Caco-2 (cell line): ENCODE results near the gene MAN1B1. TPM values are rescaled to one million over a fixed set of nuclear protein-coding genes. Genes with fewer than 3 reads are reported as not detected.

Experiments used
- BruUV-seq: library from RNA; stranded (reverse); fragments of 400-500 nt; replicated peaks from 2 replicates; lab custom pipeline; 2021; lab: Mats Ljungman, UMichigan
- CTCF ChIA-PET: fragments of 300-600 bp; sonication (Branson Sonifier 250); formaldehyde crosslinking; loops from one replicate; lab custom pipeline; 2022; ENCODE audit warnings: antibody characterized with exemption; lab: Charles Lee
- POLR2A ChIA-PET: fragments of 300-600 bp; sonication (Branson Sonifier 250); formaldehyde crosslinking; loops from one replicate; lab custom pipeline; 2022; ENCODE audit warnings: antibody characterized with exemption; lab: Charles Lee
- DNase-seq, 2 experiments: peaks; one replicate each; pipeline versions ENCODE4 v3.0.0 to v3.0.0-alpha.2; 2020 to 2022
- H3K27me3 ChIP-seq: replicated peaks from 2 replicates; pipeline ENCODE4 v1.6.0; 2011; ENCODE audit warnings: low read length; ENCODE audit not compliant: control insufficient read depth, insufficient read depth
- H3K36me3 ChIP-seq: 2 replicates; pipeline ENCODE4 v1.5.1; 2011; ENCODE audit warnings: low read length; ENCODE audit not compliant: control insufficient read depth, insufficient read depth
- H3K4me1 ChIP-seq: fragments of 250-450 bp; sonication (Bioruptor Pico); 2 replicates; pipeline ENCODE4 v1.5.1; 2020; ENCODE audit warnings: mild to moderate bottlenecking
- H3K4me3 ChIP-seq: 2 replicates; pipeline ENCODE4 v1.5.1; 2011; ENCODE audit warnings: low read depth, mild to moderate bottlenecking, control low read depth, low read length
- H3K9me3 ChIP-seq: fragments of 250-450 bp; sonication (Bioruptor Pico); 2 replicates; pipeline ENCODE4 v1.5.1; 2020; ENCODE audit warnings: mild to moderate bottlenecking, moderate library complexity
- H3K27ac Mint-ChIP-seq: one replicate; pipeline ENCODE4 v1.8.0; 2022; ENCODE audit warnings: mixed read lengths; ENCODE audit not compliant: unreplicated experiment
- H3K27me3 Mint-ChIP-seq: one replicate; pipeline ENCODE4 v1.8.0; 2022; ENCODE audit warnings: mixed read lengths; ENCODE audit not compliant: insufficient read depth, unreplicated experiment
- H3K36me3 Mint-ChIP-seq: one replicate; pipeline ENCODE4 v1.8.0; 2022; ENCODE audit warnings: mild to moderate bottlenecking, mixed read lengths; ENCODE audit not compliant: insufficient read depth, unreplicated experiment
- H3K4me1 Mint-ChIP-seq: one replicate; pipeline ENCODE4 v1.8.0; 2022; ENCODE audit warnings: low read depth, mixed read lengths; ENCODE audit not compliant: unreplicated experiment
- H3K4me3 Mint-ChIP-seq: one replicate; pipeline ENCODE4 v1.8.0; 2022; ENCODE audit warnings: mild to moderate bottlenecking, moderate library complexity, mixed read lengths; ENCODE audit not compliant: unreplicated experiment
- H3K9me3 Mint-ChIP-seq: one replicate; pipeline ENCODE4 v1.8.0; 2022; ENCODE audit warnings: mixed read lengths; ENCODE audit not compliant: unreplicated experiment
- intact Hi-C: fragments of 100-400 bp; cut with micrococcal nuclease; formaldehyde crosslinking; loops from one replicate; pipeline ENCODE4 v1.10.0; 2022; ENCODE audit not compliant: unreplicated experiment
- total RNA-seq: library from RNA; stranded (reverse); gene quantifications from 2 replicates; pipeline ENCODE4 v1.2.3, GENCODE V29; 2022
- TF ChIP-seq, protein P1 (sequence below), 2 experiments: fragments of 200-600 bp in 1 of 2; IDR thresholded peaks; 1 replicate in 1 of 2; 2 replicates in 1 of 2; pipeline versions ENCODE4 v1.5.1 to v1.8.0; 2011 to 2022; ENCODE audit warnings: antibody characterized with exemption in 1 of 2, control low read depth in 1 of 2, inconsistent platforms in 1 of 2, low read depth in 1 of 2, low read length in 1 of 2, mild to moderate bottlenecking in 1 of 2, moderate library complexity in 1 of 2; ENCODE audit not compliant: insufficient read depth in 1 of 2, severe bottlenecking in 1 of 2, unreplicated experiment in 1 of 2

Gene MAN1B1
- total RNA-seq, 1 experiment from 2014 or later: 57.7 TPM

DNA sequence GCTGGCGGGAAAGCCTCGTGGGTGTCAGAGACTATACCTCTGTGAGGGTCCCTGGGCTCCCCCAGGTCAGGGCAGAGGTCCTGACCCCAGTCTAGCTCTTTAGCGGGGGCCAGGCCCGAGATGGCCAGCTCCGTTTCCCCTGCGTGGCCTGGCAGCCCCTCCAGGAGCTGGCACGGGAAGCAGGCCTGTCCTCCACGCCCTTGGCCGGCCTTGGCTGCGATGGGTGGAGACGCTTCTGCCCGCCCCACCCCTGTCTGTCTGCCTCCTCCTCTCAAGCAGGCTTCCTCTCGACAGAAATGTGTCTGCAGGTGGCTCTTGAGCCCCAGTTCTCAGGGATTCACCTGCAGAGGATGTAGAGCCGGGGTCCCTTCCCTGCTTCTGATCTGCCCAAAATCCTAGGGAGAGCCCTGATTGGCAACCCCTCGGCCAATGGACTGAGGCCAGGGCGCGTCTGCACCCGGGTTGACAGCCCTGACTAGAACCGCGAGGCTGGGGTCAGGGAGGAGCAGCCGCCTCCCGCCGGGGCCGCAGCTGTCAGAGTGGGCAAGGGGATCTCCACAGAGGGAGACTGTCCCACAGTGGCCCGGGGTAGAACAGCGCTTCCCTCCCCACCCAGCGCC, 49.6 kb downstream of the MAN1B1 start:
- Mint-ChIP-seq H3K9me3 (no peaks in the 10 kb centered on the region), H3K27me3 (peaks cover 4% of the 10 kb centered on the region), H3K4me1 (no peaks in the 10 kb centered on the region), H3K27ac (no peak overlapping the region), H3K36me3 (peaks cover 6% of the 10 kb centered on the region), H3K4me3 (no peak overlapping the region)
- Histone ChIP-seq H3K9me3 (no peaks in the 10 kb centered on the region), H3K4me1 (peaks cover 10% of the 10 kb centered on the region; the same call in 1 of the 2 replicates), H3K4me3 (no peak overlapping the region), H3K36me3 (no peaks in the 10 kb centered on the region), H3K27me3 (no peaks in the 10 kb centered on the region)
- ChIA-PET POLR2A (no interaction called here), CTCF (no interaction called here)
- DNase-seq: no peak
- intact Hi-C loops: no loop called here
- TF ChIP-seq, protein P1, sequence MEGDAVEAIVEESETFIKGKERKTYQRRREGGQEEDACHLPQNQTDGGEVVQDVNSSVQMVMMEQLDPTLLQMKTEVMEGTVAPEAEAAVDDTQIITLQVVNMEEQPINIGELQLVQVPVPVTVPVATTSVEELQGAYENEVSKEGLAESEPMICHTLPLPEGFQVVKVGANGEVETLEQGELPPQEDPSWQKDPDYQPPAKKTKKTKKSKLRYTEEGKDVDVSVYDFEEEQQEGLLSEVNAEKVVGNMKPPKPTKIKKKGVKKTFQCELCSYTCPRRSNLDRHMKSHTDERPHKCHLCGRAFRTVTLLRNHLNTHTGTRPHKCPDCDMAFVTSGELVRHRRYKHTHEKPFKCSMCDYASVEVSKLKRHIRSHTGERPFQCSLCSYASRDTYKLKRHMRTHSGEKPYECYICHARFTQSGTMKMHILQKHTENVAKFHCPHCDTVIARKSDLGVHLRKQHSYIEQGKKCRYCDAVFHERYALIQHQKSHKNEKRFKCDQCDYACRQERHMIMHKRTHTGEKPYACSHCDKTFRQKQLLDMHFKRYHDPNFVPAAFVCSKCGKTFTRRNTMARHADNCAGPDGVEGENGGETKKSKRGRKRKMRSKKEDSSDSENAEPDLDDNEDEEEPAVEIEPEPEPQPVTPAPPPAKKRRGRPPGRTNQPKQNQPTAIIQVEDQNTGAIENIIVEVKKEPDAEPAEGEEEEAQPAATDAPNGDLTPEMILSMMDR (IDR thresholded peaks at IDR 0.05; ENCODE audit: insufficient read depth in 1 of 2, low read depth in 1 of 2, low read length in 1 of 2, severe bottlenecking in 1 of 2, unreplicated experiment in 1 of 2): no peak
- BruUV-seq: no TSS peak

DNA sequence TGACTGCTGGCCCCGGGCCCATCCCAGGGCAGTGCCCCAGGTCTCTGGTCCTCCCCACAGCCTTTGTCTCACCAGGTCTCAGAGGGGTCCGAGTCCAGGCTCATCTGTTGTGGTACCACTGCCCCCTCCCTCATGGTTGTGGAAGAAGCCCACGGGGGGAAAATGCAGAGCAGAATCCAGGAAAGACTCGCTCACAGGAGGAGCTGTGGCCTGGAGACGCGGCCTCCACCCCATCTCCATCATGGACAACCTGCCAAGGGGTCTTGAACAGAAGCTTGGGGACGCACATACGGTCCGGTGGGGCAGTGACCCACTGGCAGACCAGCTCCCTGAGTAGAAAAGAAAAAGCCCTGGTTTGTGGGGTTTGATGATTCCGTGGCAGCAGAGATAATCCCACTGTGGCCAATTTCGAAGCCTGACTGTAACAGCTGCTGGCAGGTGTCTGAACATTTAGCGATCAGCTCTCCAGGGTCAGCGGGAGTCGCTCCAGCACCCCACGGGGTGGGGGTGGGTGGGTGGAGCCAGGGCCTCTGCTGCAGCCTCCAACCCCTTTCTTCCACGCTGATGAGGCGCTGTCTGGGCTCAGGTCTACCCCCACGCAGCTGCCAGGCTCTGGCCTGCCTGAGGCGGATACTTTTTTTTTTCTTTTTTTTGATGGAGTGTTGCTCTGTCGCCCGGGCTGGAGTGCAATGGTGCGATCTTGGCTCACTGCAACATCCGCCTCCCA, 50.3 kb downstream of the MAN1B1 start:
- intact Hi-C loops: no loop called here
- H3K36me3 Mint-ChIP-seq: peaks cover 6% of the 10 kb centered on the region
- BruUV-seq: no TSS peak
- no peaks in the 10 kb centered on the region for H3K4me1 Mint-ChIP-seq
- Histone ChIP-seq H3K4me3 (no peak overlapping the region), H3K4me1 (peaks cover 10% of the 10 kb centered on the region; the same call in 1 of the 2 replicates), H3K27me3 (no peaks in the 10 kb centered on the region), H3K9me3 (no peaks in the 10 kb centered on the region), H3K36me3 (no peaks in the 10 kb centered on the region)
- ChIA-PET POLR2A (interaction anchor here (0.5 to 0.6 kb wide), 2 partner anchors 60 to 100 kb away, joined by 3 to 6 read pairs; no protein-coding TSS in a partner anchor), CTCF (no interaction called here)
- H3K9me3 Mint-ChIP-seq: no peaks in the 10 kb centered on the region
- peaks cover 5% of the 10 kb centered on the region for H3K27me3 Mint-ChIP-seq
- H3K4me3 Mint-ChIP-seq: no peak overlapping the region
- no peak overlapping the region for H3K27ac Mint-ChIP-seq
- DNase-seq: no peak
- TF ChIP-seq, protein P1 (IDR thresholded peaks at IDR 0.05; ENCODE audit: insufficient read depth in 1 of 2, low read depth in 1 of 2, low read length in 1 of 2, severe bottlenecking in 1 of 2, unreplicated experiment in 1 of 2): no peak

DNA sequence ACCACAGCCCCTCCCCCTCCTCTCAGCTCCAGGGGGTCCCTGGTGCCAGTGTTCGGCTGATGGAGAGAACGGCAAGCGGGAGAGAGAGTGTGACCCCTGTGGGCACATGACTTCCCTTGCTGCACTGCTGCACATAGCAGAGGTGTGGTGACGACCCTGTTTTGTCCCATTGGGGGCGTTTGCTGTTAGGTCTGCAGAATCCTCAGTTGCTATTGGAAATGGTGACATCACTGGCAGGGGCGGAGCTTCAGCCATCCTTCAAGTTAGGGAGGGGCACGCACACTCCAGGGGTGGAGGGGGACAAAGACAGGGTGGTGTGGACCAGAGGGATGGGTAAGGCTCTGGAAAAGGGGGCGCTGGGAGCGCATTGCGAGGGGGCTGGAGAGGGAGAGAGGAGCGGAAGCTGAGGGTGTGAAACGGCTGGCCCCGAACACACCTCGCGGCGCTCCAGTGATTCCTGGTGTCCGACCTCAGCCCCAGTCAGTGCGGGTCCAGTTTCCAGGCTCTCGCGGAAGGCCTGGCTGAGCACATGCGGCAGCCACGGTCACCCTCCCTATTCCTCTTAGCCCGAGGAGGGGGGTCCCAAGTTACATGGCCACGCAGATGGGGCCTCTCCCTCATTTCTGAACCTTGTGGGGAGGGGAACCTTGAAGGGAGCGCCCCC, 51.4 kb downstream of the MAN1B1 start:
- no peak overlapping the region for H3K27ac Mint-ChIP-seq
- no peak overlapping the region for H3K4me3 ChIP-seq
- POLR2A ChIA-PET: no interaction called here
- no peaks in the 10 kb centered on the region for H3K9me3 ChIP-seq
- peaks cover 10% of the 10 kb centered on the region; the same call in 1 of the 2 replicates for H3K4me1 ChIP-seq
- no peak overlapping the region for H3K4me3 Mint-ChIP-seq
- TF ChIP-seq, protein P1 (IDR thresholded peaks at IDR 0.05; ENCODE audit: insufficient read depth in 1 of 2, low read depth in 1 of 2, low read length in 1 of 2, severe bottlenecking in 1 of 2, unreplicated experiment in 1 of 2): no peak
- no peak for DNase-seq
- no peaks in the 10 kb centered on the region for H3K9me3 Mint-ChIP-seq
- peaks cover 9% of the 10 kb centered on the region for H3K27me3 Mint-ChIP-seq
- H3K4me1 Mint-ChIP-seq: no peaks in the 10 kb centered on the region
- H3K27me3 ChIP-seq: no peaks in the 10 kb centered on the region
- CTCF ChIA-PET: no interaction called here
- BruUV-seq: no TSS peak
- peaks cover 6% of the 10 kb centered on the region for H3K36me3 Mint-ChIP-seq
- intact Hi-C loops: no loop called here
- H3K36me3 ChIP-seq: no peaks in the 10 kb centered on the region
